Measurements from ENCODE around the gene OR7E24.

OR7E24 gene

DNA sequence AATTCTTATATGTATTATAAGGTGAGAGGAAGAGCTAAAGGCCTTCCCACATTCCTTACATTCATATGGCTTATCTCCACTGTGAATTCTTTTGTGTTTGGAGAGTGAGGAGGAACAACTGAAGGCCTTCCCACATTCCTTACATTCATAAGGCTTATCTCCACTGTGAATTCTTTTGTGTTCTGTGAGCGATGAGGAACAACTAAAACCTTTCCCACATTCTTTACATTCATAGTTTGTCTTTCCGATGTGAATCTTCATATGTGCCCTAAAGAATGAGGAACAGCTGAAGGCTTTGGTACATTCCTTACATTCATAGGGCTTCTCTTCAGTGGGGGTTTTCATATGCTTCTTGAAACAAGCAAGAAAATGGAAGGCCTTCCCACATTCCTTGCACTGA lies 45.6 kb downstream of the OR7E24 start:
- DNase-seq (ENCODE audit: extremely low spot score), result no peak
- TF ChIP-seq, protein P1, sequence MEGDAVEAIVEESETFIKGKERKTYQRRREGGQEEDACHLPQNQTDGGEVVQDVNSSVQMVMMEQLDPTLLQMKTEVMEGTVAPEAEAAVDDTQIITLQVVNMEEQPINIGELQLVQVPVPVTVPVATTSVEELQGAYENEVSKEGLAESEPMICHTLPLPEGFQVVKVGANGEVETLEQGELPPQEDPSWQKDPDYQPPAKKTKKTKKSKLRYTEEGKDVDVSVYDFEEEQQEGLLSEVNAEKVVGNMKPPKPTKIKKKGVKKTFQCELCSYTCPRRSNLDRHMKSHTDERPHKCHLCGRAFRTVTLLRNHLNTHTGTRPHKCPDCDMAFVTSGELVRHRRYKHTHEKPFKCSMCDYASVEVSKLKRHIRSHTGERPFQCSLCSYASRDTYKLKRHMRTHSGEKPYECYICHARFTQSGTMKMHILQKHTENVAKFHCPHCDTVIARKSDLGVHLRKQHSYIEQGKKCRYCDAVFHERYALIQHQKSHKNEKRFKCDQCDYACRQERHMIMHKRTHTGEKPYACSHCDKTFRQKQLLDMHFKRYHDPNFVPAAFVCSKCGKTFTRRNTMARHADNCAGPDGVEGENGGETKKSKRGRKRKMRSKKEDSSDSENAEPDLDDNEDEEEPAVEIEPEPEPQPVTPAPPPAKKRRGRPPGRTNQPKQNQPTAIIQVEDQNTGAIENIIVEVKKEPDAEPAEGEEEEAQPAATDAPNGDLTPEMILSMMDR (IDR thresholded peaks at IDR 0.05; ENCODE audit: control extremely low read depth, extremely low read depth, low read depth, missing control alignments), result no peak
- ChIA-PET POLR2A (no interaction called here), CTCF (no interaction called here)

Data from GM10248 (cell line).